Ramos (cell line): ENCODE results near the gene NUP62.

Experiments
- in situ Hi-C: fragments of 300-500 bp; cut with MboI; formaldehyde crosslinking; loops from one replicate; pipeline ENCODE4 v1.14.3; 2022; ENCODE audit warnings: low sequenced_read_pairs; ENCODE audit not compliant: unreplicated experiment

NUP62 gene

DNA sequence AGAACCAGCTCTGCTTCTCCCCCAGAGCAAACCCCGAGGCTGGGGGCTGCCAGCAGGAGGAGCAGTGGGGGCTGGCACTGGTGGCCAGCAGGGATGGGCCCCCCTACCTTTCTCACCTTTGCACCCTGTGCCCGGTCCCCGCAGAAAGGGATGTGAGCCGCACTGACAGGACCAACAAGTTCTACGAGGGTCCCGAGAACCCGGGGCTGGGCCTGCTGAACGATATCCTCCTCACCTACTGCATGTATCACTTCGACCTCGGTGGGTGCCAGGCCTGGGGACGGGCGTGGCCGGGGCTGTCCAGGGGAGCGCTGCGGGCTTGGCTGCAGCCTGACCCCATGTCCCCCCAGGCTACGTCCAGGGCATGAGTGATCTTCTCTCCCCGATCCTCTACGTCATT, 45.2 kb downstream of the NUP62 start:
- in situ Hi-C loops = no loop called here

DNA sequence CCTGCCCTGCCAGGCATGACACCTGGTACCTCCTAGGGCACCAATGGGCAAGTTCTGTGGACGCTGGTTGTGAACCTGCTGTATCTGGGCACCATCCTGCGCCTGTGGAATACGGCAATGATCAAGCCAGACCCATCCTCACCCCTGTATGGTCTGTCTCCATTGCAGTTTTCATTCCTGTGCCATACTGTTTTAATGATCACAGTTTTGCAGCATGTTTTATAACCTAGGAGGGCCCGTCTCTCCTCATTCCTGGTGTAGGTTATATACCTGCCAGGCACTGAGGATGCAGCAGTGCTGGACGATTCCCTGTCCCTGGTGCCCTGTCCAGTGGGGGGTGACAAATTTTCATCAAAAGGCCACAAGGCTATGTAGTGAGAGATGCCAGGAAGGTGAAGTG, 46.2 kb downstream of the NUP62 start:
- in situ Hi-C loops = no loop called here

DNA sequence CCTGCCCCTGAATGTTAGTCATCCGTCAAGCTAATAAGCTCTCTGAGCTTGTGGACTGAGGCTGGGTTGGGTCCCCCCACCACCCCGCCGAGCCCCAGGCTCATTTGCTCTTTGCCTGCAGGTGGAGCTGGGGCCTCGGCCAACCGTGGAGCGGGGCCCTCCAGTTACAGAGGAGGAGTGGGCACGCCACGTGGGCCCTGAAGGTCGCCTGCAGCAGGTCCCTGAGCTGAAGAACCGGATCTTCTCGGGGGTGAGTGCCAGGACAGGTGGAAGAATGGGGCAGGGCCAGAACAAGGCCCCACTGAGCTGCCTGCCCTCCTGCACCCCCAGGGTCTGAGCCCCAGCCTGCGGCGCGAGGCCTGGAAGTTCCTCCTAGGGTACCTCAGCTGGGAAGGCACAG, 46.7 kb downstream of the NUP62 start:
- in situ Hi-C loops = no loop called here

DNA sequence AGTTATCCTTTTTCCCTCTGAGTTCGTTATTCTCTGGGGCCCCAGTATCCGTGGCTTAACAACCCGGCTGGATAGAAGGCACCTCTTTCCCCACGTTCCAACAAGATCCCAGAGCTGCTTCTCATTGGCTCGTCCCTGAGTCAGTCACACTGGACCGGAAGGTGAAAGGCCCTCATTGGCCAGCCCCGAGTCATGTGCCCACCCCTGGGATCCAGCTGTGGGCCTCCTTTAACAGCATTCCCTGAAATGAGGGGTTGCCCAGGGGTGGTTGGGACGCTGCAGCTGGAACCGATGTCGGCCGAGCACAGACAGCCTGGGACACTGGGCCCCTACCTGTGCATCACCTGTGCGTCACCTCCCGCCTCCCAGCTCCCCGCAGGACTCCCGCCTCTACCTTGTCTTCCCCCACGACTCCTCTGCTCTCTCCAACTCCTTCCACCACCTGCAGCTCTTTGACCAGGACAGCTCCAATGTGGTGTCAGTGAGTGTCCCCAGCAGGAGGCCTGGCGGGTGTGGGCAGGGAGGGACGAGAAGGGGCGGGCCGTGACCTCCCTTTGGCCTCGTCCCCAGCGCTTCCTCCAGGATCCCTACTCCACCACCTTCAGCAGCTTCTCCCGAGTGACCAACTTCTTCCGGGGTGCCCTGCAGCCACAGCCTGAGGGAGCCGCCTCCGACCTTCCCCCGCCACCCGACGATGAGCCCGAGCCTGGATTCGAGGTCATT, 47.5 kb downstream of the NUP62 start:
- in situ Hi-C loops = no loop called here

DNA sequence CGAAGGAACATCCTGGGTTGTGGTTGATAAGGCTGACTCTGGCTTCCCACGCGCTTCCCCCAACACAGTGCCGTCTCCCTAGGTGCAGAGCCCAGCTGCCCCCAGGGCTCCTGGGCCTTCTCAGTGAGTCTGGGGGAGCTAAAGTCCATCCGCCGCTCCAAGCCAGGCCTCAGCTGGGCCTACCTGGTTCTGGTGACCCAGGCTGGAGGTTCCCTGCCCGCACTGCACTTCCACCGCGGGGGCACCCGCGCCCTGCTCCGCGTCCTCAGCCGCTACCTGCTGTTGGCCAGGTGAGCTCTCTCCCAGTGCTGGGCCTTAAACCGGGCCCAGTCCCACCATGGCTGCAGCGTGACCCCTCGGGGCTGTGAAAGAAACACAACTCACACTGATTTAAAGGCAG, 48.1 kb downstream of the NUP62 start:
- in situ Hi-C loops = no loop called here

DNA sequence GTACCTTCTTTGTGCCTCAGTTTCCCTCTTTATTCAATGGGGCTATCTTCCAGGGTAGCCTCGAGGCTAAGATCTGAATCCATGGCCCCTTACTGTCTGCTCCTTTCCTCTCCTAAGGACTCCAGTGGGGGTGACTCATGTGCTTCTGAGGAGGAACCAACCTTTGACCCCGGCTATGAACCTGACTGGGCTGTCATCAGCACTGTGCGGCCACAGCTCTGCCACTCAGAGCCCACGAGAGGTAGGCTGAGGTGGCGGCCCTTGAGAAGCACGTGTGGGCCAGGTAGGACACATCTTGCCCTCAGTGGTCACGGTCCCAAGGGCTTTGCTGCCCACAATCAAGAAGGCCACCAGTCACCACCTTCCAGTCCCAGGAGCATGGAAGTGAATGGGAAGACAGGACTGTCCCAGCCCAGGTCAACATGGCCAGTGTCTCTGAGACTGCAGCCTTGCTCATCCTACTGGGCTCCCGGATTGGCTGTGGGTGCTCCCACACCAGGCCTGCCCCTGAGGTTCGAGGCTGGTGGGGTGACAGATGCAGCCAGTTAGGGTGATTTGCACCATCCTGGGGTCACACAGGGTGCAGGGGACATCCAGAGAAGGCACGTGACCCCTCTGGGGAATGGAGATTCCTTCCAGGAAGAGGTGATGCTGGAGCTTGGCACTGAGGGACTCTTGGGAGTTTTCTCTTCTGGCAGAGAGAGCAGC, 49.0 kb downstream of the NUP62 start:
- in situ Hi-C loops = no loop called here

DNA sequence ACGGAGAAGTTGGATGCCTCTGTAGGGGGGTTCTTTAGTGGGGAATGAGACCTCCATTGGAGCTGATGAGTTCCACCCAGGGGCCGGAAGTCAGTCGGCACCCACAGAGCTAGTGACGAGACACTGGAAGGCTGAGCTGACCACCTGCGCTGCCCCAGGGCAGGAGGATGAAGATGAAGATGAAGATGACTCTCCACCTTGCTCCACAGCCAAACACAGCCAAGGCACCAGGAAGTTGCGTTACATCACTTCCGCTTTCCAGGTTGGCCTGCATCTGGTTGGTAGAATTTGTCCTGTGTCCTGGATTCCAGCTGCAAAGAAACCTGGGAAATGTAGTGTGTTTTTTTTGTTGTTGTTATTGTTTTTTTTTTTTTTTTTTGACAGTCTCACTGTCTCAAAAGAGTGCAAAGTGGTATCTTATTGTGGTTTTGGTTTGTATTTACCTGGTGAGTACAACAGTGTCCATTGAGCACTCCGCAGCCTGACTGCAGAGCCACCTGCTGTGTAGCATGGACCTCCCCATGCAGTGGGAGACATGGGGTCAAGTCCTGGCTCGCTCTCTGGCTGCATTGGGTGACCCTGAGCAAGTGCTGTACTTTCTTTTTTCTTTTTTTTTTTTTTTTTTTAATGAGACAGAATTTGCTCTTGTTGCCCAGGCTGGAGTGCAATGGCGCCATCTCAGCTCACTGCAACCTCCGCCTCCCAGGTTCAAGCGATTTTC, 49.9 kb downstream of the NUP62 start:
- in situ Hi-C loops = no loop called here

DNA sequence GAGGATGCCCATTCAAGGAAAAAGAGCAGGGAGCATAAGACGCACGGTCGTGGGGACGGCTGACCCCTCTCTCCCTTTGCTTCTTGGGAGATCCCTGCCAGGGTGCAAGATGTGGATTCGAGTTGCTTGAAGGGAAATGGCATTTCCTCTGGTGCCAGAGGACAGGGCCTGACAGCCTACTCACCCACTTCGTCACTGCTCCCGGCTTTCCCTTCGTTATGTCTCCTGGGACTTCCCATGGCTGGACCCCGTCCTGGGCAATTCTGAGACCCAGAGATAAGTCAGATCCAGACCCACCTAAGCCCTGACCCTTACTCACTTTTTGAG, 50.6 kb downstream of the NUP62 start:
- in situ Hi-C loops = no loop called here

DNA sequence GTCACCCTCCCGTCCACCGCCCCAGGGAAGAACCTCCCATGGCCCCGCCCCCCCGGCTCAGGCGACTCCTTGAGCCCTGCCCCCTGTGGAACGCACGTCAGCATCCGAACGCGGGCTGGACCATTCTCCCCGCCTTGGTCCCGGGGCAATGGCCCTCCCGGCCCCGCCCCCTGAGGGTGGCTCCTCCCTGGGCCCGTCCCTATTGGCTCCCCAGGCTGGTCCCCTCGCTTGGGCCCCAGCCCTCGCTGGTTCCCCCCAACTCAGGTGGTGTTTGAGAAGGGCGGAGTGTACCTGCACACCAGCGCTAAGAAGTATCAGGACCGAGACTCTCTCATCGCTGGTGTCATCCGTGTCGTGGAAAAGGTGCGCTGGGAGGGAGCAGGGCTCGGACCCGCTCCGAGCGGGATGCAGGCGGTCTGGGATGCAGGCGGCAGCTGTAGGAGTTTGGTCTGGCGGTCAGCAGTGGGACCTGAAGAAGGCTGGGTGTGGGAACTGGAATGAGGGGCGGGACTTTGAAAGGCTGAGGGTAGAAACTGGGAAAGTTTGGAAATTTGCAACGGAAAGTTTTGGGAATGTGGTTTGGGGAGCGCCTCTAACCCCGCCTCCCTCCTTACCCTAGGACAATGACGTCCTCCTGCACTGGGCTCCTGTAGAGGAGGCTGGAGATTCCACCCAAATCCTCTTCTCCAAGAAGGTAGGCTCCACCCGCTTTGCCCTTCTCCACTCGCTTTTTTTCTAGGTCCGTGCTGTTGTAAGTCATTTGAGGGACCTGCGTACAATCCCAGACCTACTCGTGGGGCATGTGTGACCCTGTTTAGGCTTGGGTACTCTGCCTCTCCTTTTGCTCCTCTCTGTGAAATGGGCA, 51.2 kb downstream of the NUP62 start:
- in situ Hi-C loops = no loop called here

DNA sequence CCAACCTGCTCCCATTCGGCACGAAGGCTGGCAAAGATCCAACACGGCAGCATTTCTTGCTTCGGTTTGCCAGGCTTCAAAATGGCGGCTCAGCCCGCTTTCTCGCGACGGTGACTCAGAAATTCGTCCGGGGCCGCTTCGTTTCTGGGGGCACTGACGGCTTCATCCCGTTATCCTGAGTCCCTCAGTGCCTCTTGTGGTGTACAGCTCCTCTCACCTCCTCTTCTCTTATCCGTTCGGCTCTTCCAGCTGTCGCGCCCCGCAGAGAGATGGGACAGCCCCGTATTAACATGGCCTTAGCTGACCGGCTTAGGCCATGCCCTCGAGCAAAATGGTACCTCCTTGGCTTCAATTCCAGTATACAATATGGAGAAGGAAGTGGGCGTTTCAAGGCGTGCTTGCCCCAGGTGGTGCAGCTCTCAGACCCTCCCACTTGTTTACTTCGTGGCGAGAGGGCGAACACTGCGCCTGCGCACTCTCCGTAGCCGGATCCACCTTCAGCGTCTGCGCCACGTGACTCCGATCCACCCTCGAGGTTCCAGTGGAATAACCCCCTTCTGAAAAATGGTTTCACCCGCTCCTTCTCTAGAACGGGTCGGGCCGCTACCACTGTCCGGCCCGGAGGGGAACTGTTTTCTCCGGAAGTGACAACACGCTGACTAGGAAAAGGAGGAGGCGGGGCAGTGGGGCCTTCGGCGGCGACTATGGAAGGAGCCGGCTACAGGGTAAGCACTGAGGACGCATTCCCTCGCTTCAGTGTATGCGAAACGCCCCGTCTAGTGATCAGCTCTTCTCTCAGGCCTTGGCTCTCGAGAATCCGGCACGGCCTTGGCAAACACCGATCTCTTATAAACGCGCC, 52.1 kb downstream of the NUP62 start, which contains the start of the genes AKT1S1 and TBC1D17:
TSS of gene AKT1S1 (minus strand) at position 336 of the 859 bp plus-strand sequence. CDS start 4,060 bp downstream, outside the sequence.
TSS of gene TBC1D17 (plus strand) at position 683 of the 859 bp plus-strand sequence. CDS start at position 705, 22 bp downstream.
- in situ Hi-C loops = no loop called here

DNA sequence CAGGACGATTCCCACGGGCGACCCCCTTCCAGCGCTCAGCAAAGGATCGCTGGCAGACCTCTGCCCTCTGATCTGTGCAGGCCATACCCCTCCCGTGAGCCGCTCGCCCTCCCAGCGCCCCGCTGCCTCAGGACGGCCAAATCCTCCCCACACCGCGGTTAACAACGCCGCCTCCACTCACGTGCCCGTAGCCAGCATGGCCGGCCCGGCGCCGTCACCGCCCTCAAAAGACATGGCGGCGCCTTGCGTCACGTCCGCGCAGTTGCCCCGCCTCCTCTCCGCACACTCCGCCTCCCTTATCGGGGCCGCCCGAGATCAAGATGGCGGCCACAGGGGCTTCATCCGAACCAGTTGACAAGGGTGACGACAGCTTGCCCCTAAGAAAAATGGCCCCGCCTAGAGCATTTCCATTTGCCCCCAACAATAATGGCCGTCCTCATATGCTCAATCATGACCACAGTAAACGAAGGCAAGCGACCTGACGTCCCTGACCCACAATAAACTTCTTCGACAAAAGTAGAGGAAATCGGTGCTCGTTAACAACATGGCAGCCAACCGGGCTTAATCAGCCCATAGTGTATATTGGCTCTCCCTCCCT, 52.8 kb downstream of the NUP62 start:
- in situ Hi-C loops = no loop called here

DNA sequence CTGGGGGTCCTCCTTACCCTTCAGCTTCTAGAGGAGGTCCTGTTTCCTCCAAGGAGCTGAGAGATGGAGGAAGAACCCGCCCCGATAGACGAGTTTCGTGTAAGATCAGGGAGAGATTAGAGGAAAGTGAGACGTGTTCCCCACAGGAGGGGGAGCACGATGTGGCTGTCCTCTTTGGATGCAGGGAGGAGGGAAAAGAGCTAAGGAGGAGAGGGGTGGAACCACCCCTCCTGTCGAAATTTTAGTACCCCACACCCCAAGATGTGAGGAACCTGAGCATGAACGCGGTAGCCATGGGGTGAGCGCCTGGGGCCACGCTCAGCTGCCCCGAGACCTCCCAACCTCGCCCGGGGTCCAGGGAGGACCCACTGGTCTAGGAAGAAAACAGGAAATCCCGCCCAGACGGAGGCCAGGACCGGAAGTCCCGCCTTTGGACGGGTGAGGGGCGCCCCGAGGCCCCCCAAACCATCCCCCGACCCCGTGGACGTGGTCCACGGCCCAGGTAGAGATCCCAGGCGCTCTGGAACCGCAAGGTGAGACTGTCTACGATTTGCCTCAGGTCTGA, 53.4 kb downstream of the NUP62 start:
- in situ Hi-C loops = no loop called here

DNA sequence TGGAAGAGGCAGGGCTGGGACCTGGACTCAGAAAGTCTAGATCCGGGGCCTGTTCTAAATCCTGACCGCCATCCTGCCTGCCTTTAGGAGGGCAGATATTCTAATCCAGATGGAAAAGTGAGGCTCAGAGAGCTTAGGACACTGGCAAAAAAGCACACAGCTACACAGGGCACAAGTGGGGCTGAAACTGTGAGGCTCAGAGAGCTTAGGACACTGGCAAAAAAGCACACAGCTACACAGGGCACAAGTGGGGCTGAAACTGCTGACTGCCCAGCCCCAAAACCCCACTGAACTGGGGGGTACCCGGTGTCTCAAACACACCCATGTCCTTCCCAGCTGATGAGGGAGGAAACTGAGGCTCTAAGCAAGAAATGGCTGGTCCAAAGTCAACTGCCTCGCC, 54.1 kb downstream of the NUP62 start:
- in situ Hi-C loops = no loop called here

DNA sequence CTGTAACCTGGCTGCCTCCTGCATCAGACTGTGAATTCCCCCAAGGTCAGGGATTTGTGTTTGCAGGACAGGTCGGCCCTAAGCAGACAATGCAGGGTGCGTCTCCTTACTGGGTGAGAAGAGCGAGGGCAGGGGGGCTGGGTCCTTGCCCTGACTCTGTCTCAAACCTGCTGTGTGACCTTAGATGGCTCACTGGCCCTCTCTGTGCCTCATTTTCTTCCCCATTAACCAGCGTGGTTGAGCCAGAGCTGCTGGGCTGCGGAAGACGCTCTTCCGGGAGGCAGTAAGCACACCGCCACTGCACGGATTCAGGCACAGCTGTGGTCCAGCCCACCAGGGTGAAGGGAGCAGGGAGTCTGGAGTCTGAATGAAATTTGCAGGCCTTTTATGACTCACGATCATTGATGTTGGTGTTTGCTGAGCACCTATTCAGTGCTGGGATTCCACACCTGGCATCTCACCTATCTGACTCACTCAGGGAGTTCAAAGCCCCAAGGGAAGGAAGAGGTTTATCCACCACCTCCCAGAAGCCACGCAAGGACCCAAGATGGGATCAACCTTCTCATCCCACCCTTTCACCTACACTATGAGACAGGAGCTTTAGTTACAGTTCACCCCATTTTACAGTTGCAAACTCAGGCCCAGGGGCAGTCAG, 54.7 kb downstream of the NUP62 start:
- in situ Hi-C loops = no loop called here

DNA sequence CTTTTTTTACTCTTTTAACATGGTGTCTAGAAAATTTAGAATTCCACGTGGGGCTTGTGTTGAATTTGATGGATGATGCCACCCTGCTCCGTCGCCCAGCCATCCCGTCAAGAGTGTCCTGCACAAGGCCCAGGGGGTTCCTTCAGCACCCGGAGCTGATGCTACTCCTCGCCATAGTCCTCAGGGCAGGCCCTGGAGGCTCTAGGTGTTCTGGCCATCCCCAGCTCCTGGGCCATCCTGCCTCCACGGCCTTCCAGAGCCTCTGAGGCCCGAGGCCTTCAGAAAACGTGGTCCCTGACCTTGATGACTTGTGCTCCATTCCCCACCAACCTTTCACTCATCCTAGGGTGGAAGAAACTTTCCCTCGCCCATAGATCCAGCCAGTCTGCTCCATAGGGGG, 55.5 kb downstream of the NUP62 start:
- in situ Hi-C loops = no loop called here

DNA sequence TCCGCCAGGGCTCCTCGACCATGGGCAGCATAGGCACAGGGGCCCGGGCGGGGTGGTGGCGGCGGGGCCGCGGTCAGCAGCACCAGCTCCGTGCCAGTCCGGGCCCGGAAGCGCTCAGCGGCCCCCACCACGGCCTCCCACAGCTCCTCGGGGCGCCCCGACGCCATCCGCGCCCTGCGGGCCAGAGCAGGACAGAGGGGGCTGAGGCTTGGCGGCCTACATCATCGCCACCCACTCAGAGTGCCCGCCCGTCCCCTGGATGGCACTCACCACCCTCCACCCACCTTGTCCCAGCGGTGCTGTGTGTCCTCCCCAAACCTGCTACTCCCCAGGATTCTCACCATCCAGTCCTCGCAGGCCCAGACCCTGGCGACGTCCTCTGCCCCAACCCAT, 56.2 kb downstream of the NUP62 start:
- in situ Hi-C loops = no loop called here

DNA sequence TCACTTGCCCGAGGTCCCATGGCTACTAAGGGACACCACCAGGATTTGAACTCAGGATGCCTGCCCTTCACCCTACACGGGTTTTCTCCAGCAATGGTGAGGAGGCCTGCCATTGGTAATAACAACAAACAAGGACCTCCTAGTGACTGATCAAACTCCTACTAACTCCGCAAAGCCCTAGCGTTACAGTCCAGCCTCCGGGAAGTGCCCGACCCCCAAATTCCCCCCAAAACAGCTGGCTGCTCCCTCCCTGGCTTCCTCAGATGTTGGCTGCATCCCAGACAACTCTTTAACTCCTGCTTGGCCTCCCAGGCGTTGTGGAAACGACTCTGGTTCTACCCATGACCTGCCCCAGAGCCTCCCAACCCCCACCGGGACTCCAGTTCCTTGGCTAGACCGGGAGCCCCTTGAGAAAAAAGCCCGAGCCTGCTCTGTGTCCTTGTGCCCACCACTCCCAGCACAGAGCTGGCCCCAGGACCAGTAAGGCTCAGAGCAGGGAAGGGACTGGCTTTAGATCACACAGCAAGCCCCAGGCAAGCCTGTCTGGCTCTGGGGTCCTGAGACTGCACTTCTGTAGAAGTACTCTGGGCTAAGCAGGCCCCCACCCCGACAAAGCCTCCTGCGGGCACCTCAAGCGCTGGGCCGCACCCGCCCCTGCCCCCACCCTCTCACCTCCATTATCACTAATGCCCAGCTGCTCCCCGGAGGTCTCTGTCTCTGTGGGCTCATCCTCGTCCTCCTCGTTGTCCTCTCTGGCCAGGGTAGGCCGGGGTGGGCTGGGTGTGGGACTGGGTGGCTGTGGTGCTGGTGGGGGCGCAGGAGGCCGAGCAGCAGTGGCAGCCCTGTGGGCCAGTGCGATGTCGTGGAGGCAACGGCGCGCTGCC, 56.8 kb downstream of the NUP62 start:
- in situ Hi-C loops = no loop called here
